DOHH2 (cell line): Measurements from ENCODE around the gene ATXN7L1.

Source experiments
- CTCF ChIP-seq: fragments of 200-600 bp; sonication (generic); IDR thresholded peaks from one replicate; pipeline ENCODE4 v1.5.1; 2014; ENCODE audit warnings: antibody characterized with exemption, mild to moderate bottlenecking, low read depth, low read length; ENCODE audit not compliant: poor library complexity, severe bottlenecking
- EZH2phosphoT487 ChIP-seq: fragments of 200-600 bp; sonication (generic); IDR thresholded peaks from 2 replicates; pipeline ENCODE4 v1.6.1; 2017; ENCODE audit warnings: borderline replicate concordance, mild to moderate bottlenecking, antibody characterized with exemption, low read length, moderate library complexity, mixed read lengths

- no peak for TF ChIP-seq EZH2phosphoT487
- no peak for TF ChIP-seq CTCF
Observed at GRCh38 chr7:105796365-105796764, 80.0 kb downstream of the ATXN7L1 start.
